Thoracic aorta (tissue), 2 donors: ENCODE data around the gene ADCY4. TPM values are rescaled to one million over a fixed set of nuclear protein-coding genes. Genes with fewer than 3 reads are reported as not detected.
"Not testable (repeated sequence)": the region's sequence is repeated elsewhere in the genome, so short reads cannot be mapped to it uniquely, and the experiment has no call there.

Experiments used
- ATAC-seq: fragments of 150-250 bp; one replicate; pipeline ENCODE4 v1.8.0; 2017; ENCODE audit warnings: low read depth; ENCODE audit not compliant: insufficient number of reproducible peaks, low FRiP score
- DNase-seq: peaks from one replicate; pipeline ENCODE4 v3.0.0-alpha.2; 2020; ENCODE audit warnings: low spot score
- H3K27ac ChIP-seq, 2 donors: fragments of 200-600 bp; sonication (generic); 1 replicate in 1 of 2; 2 replicates in 1 of 2; pipeline ENCODE4 v1.5.1; 2016; ENCODE audit warnings: mild to moderate bottlenecking in 2 of 2, moderate library complexity in 2 of 2
- H3K27me3 ChIP-seq: fragments of 200-600 bp; sonication (generic); replicated peaks from 2 replicates; pipeline ENCODE4 v1.6.0; 2016; ENCODE audit warnings: mild to moderate bottlenecking; ENCODE audit not compliant: insufficient read depth
- H3K36me3 ChIP-seq: fragments of 200-600 bp; sonication (generic); one replicate; pipeline ENCODE4 v1.5.1; 2016
- H3K4me1 ChIP-seq, 2 donors: fragments of 200-600 bp; sonication (generic); 1 replicate in 1 of 2; 2 replicates in 1 of 2; pipeline versions ENCODE4 v1.5.1 to v1.6.0; 2016; ENCODE audit warnings: low read depth in 2 of 2, mild to moderate bottlenecking in 1 of 2; ENCODE audit not compliant: control insufficient read depth in 1 of 2
- H3K4me3 ChIP-seq: fragments of 200-600 bp; sonication (generic); 2 replicates; pipeline ENCODE4 v1.5.1; 2016; ENCODE audit warnings: mild to moderate bottlenecking
- H3K9me3 ChIP-seq: fragments of 200-600 bp; sonication (generic); 2 replicates; pipeline ENCODE4 v1.5.1; 2016
- total RNA-seq, 2 donors: library from RNA; depleted of rRNA; stranded (reverse); fragments of >200 nt; gene quantifications; one replicate each; pipeline versions ENCODE4 v1.1.0 to v1.2.3, GENCODE V29; 2016
- TF ChIP-seq, protein P1 (sequence below): fragments of 200-600 bp; sonication (generic); IDR thresholded peaks from one replicate; pipeline ENCODE4 v1.5.1; 2019; ENCODE audit warnings: antibody characterized with exemption

ADCY4 gene
- total RNA-seq, 2 donors from 2014 or later, result 25.5 to 28.7 TPM

DNA sequence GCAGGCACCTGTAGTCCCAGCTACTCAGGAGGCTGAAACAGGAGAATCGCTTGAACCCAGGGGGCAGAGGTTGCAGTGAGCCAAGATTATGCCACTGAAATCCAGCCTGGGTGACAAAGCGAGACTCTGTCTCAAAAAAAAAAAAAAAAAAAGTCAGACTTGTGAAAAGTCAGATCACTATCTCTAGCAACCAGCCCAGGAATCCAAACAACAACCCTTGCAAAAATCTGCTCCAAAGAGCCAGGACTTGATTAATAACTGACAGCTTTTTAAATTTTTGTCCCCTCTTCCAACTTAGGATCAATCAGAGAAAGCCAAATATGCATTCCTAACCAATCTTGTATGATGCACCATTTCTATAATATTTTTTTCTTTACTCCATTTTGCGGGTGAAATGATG lies 25.4 kb upstream of the ADCY4 start:
- no peaks in the 10 kb centered on the region for H3K27me3 ChIP-seq
- TF ChIP-seq, protein P1, sequence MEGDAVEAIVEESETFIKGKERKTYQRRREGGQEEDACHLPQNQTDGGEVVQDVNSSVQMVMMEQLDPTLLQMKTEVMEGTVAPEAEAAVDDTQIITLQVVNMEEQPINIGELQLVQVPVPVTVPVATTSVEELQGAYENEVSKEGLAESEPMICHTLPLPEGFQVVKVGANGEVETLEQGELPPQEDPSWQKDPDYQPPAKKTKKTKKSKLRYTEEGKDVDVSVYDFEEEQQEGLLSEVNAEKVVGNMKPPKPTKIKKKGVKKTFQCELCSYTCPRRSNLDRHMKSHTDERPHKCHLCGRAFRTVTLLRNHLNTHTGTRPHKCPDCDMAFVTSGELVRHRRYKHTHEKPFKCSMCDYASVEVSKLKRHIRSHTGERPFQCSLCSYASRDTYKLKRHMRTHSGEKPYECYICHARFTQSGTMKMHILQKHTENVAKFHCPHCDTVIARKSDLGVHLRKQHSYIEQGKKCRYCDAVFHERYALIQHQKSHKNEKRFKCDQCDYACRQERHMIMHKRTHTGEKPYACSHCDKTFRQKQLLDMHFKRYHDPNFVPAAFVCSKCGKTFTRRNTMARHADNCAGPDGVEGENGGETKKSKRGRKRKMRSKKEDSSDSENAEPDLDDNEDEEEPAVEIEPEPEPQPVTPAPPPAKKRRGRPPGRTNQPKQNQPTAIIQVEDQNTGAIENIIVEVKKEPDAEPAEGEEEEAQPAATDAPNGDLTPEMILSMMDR, result no peak
- DNase-seq, result no peak
- H3K4me1 ChIP-seq, result peaks cover 2 to 5% of the 10 kb centered on the region in 2 donors
- H3K4me3 ChIP-seq, result no peak overlapping the region
- H3K9me3 ChIP-seq, result no peaks in the 10 kb centered on the region
- H3K36me3 ChIP-seq, result no peaks in the 10 kb centered on the region
- H3K27ac ChIP-seq, result no peak overlapping the region
- no peak for ATAC-seq

DNA sequence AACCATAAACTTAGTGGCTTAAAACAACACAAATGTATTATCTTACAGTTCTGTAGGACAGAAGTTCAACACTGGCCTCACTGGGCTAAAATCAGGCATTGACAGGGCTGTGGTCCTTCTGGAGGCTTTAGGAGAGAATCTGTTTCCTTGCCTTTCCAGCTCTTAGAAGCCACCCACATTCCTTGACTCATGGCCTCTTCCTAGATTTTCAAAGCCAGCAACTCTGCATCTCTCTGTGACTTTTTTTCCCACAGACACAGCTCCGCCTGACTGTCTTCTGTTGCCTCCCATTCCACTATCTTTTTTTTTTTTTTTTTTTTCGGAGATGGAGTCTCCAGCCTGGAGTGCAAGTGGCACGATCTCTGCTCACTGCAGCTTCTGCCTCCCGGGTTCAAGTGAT lies 21.3 kb upstream of the ADCY4 start:
- Histone ChIP-seq H3K27ac (no peak overlapping the region), H3K4me1 (no peaks in the 10 kb centered on the region), H3K9me3 (no peaks in the 10 kb centered on the region), H3K4me3 (no peak overlapping the region), H3K27me3 (no peaks in the 10 kb centered on the region), H3K36me3 (no peaks in the 10 kb centered on the region)
- DNase-seq, result no peak
- ATAC-seq, result no peak
- TF ChIP-seq, protein P1, result no peak

DNA sequence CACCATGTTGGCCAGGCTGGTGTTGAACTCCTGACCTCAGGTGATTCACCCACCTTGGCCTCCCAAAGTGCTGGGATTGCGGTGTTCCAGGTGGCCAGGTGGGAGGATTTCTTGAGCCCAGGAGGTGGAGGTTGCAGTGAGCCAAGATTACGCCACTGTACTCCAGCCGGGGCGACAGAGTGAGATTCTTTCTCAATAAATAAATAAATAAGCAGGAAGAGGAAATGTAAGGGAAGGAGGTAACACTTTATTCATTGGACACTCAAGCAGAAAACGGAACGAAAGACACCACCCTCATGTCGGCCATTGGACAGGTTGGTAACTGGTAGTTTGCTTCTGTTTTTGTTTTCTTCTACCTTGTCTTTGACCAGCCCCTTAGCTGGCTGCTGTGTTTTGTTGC lies 20.1 kb upstream of the ADCY4 start:
- Histone ChIP-seq H3K4me3 (no peak overlapping the region), H3K27ac (no peak overlapping the region), H3K27me3 (no peaks in the 10 kb centered on the region), H3K9me3 (no peaks in the 10 kb centered on the region), H3K36me3 (no peaks in the 10 kb centered on the region), H3K4me1 (no peaks in the 10 kb centered on the region)
- ATAC-seq (no peak), DNase-seq (no peak)
- TF ChIP-seq, protein P1, result no peak

DNA sequence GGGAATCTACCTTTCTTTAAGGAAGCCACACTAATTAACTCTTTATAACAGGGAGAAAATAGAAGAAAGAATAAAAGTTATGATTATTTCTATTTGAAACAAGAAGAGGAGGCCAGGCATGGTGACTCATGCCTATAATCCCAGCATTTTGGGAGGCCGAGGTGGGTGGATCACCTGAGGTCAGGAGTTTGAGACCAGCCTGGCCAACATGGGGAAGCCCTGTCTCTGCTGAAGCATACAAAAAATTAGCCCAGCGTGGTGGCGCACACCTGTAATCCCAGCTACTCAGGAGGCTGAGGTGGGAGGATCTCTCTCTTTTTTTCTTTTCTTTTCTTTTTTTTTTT lies 19.6 kb upstream of the ADCY4 start:
- ATAC-seq, DNase-seq, H3K27ac ChIP-seq, H3K36me3 ChIP-seq, H3K27me3 ChIP-seq, H3K9me3 ChIP-seq, H3K4me1 ChIP-seq, H3K4me3 ChIP-seq: not testable (repeated sequence)

DNA sequence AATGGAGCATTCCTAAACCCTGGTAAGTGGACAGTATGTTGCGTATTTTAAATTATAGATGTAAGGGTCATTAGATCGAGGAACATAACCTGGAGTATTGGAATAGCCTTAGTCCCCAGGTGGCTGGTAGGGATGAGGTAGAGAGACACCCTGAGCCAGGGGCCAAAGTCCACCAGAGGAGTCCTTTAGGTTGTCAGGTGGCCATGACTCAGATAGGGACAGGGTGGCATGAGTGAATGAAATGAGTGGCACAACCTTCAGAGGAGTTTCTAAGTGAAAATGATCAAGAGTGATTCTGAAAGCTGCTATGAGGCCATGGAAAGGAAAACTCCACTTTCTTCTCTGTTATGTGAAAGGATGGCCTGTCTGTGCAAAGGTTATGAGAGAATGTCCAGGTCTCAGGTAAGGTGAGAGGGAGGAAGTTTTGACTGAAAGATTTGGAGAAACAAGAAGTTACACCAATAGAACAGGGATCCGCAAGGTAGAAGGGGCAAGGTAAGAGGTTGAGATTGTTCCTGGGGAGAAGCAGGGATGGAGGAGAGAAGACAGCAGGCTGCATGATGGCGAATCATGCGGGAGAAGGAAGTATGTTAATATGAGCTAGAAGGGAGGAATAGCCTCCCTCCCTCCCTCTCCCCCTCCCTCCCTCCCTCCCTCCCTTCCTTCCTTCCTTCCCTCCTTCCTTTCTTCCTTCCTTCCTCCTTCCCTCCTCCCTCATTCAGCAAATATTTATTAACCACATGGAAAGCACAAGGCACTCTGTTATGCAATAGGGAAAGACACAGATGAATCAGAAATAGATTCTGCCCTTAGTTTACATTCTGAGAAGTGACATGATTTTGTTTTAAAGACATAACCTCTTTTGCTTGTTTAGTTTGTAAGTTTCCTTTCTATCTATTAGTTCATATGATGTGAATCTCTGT lies 18.9 kb upstream of the ADCY4 start:
- no peak overlapping the region for H3K27ac ChIP-seq
- ATAC-seq, result no peak

More for the DNA sequence above, 18.9 kb upstream of the ADCY4 start:
- H3K4me3 ChIP-seq, result no peak overlapping the region
- TF ChIP-seq, protein P1, result no peak
- no peak for DNase-seq
- no peaks in the 10 kb centered on the region for H3K36me3 ChIP-seq
- H3K27me3 ChIP-seq, result no peaks in the 10 kb centered on the region
- no peaks in the 10 kb centered on the region for H3K9me3 ChIP-seq
- H3K4me1 ChIP-seq, result no peaks in the 10 kb centered on the region
